Measurements from ENCODE around the gene LDLRAD3.
"Not testable (repeated sequence)": the region's sequence is repeated elsewhere in the genome, so short reads cannot be mapped to it uniquely, and the experiment has no call there.

The LDLRAD3 gene

DNA sequence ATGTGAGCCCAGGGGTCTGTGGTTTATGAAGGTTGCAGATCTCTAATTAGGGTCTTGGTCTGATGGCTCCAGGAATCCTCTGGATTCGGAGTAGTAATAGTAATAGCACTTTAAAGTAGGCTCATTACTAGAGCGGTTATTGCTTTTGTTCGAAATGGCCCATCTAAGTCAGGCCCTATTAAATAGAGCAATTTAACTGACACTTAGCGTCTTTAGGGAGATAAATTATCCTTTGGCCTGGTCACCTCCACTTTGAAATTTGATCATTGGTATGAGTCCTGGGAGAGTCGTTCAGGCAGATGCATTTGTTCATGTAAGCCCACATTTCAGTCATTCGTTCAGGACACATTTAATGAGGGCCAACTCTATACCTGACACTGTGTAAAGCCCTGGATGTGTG, 54.8 kb downstream of the LDLRAD3 start:
- peak; percentile 58 for DNase-seq

DNA sequence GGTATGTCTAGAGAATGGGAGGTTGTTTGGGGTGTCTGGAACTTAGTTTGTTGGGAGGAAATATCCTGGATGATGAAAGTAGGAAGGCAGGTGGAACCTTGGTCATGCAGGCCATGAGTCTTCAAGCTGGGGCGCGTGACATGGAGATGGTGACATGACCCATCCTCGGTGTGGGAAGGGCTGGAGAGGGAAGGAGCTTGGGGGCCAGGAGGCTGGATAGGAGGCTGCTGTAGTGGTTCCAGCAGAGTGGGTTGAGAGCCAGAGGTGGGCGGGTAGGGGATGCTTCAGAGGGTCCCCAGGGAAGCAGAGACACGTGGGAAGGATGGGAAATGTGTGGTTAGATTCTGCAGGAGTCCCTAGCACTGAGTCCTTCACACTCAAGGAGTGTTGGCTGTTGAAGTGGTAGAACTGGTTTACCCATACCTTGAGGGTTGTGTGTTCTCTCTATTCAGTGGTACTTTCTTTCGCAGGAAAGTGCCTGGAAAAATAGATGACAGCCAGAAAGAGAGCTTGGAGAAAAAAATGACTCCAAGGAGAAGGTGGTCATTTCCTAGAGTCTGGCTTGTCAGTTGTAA, 56.8 kb downstream of the LDLRAD3 start:
- DNase-seq = no peak

DNA sequence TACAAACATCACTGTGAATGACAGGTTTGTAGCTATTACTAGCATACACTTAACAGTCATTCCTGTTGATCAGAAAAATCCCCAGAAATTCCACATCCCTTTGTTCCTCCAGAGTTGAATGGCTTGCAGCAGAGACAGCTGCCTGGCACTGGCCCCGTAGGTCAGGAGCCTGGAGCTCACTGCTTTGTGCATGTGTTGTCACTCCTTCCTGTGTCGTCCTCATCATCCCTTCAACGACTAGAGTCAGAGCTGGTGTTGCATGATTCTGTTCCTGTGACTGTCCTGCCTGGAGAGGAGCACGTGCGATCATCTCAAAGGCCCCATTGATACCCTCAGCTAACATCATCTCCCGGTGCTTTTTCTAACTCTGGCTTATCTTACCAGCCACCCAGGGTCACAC, 58.3 kb downstream of the LDLRAD3 start:
- DNase-seq = no peak

GRCh38 chr11:36002796-36003195, 58.9 kb downstream of the LDLRAD3 start:
- DNase-seq = no peak

DNA sequence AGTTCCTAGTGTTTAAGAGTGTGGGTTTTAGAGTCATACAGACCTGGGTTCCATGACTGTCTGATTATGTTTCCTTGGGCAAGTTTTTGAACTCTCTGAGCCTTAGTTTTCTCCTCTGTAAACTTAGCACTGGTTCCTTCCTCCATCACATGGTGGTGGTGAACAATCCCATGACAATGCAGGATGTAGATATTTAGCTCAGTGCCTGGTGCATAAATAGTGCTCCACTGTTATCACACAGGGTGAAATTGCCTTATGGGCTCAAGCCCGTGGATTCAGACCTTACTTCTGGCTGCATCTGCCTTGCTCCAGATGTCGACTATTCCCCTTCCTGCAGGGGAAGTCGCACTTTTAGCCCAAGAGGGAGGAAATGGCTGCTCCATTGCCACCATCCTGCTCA, 62.7 kb downstream of the LDLRAD3 start:
- DNase-seq = no peak

GRCh38 chr11:36007127-36007655, 63.3 kb downstream of the LDLRAD3 start:
- peak; percentile 82 for DNase-seq

GRCh38 chr11:36008584-36008983, 64.7 kb downstream of the LDLRAD3 start:
- no peak for DNase-seq

- DNase-seq = no peak
Observed at GRCh38 chr11:36009473-36009872, 65.6 kb downstream of the LDLRAD3 start.

DNA sequence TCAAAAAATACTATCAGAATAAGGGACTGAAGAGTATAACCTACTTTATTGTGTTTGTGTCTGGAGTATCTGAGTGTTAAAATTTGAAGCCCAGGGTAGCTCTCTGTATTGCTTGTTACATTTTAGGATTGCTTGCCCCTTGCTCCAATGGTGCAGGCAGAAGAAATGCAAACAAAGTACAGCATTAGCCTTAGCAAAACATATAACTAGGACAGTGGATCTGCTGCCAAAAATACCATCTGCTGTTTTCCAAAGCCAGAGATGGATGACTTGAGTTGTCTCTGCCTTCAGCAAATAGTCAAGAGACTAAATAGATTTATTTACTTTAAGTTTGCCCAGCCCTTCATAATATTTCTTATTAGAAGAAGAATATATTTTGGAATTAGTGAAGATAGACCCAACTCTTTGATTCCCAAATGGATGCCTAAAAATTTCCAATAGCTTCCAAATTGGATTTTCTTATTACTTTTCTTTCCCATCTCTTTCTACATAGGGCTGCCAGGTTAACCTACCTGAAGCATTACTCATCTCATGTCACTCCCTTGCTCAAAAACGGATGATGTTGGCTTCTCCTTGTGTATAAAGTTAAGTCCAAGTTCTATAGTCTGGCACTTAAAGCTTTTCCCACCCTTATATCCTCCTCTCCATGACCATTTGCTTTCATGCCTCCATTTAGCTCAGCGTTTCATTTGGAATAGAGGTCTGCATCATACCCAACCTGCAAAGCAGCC, 66.3 kb downstream of the LDLRAD3 start:
- DNase-seq = no peak

GRCh38 chr11:36011574-36011973, 67.7 kb downstream of the LDLRAD3 start:
- no peak for DNase-seq

DNA sequence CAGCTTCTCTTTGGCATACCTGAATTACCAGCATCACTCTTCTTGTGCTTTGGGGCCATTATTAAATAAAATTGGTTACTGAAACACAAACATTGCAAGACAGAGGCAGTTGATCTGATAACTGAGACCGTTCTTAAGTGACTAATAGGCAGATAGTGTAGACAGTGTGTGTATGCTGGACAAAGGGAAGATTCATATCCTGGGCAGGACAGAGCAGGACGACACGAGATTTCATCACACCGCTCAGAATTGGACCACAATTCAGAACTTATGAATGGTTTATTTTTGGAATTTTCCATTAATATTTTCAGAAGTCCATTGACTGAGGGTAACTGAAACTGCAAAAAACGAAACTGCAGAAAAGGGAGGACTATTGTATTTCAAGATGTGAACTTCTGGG, 68.6 kb downstream of the LDLRAD3 start:
- DNase-seq = no peak

GRCh38 chr11:36012979-36013378, 69.1 kb downstream of the LDLRAD3 start:
- no peak for DNase-seq

- not testable (repeated sequence) for DNase-seq
Observed at GRCh38 chr11:36013446-36013845, 69.6 kb downstream of the LDLRAD3 start.

GRCh38 chr11:36013950-36014897, 70.4 kb downstream of the LDLRAD3 start:
- no peak for DNase-seq

GRCh38 chr11:36014898-36015665, 71.2 kb downstream of the LDLRAD3 start:
- DNase-seq = no peak

DNA sequence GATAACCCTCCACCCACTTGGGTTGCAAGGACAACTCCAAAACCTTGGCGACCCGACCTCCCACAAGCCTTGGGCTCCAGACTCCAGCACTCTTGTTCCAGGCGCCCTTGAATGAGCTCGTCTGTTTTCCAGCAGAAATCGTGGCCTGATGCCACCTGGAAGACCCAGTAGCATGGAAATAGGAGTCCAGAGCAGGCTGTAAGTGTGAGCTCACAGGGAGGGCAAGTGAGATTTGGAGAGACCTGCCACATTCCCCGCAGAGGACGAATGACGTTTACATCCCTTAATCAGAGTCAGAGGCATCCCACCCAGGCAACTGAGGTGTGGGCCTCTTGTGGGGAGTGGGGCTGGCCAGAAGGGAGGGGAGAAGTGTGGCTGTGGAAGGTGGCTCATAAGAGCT, 71.9 kb downstream of the LDLRAD3 start:
- no peak for DNase-seq

- DNase-seq = no peak
Observed at GRCh38 chr11:36016263-36016662, 72.4 kb downstream of the LDLRAD3 start.

- no peak for DNase-seq
Observed at GRCh38 chr11:36016709-36017108, 72.8 kb downstream of the LDLRAD3 start.

GRCh38 chr11:36019005-36019596, 75.2 kb downstream of the LDLRAD3 start:
- DNase-seq = no peak

DNA sequence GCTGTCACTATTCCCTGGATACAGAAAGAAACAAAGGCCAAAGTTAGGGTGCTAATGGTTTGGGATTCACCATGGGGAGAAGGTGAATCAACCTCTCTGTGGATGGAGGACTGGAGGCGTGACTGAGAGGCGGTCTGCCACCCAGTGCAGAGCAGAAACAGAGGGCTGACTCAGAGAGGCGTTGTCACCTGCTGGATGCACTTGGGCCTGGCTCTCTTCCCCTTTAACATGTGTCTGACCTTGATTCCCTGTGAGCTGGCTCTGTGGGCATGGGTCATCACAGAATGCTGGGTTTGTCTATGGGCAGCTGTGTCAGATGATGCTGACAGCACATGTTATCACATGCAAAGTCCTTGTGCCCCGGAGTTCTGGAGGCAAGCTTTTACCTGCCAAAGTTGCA, 75.9 kb downstream of the LDLRAD3 start:
- DNase-seq = no peak

GRCh38 chr11:36022882-36023281, 79.0 kb downstream of the LDLRAD3 start:
- DNase-seq = no peak

DNA sequence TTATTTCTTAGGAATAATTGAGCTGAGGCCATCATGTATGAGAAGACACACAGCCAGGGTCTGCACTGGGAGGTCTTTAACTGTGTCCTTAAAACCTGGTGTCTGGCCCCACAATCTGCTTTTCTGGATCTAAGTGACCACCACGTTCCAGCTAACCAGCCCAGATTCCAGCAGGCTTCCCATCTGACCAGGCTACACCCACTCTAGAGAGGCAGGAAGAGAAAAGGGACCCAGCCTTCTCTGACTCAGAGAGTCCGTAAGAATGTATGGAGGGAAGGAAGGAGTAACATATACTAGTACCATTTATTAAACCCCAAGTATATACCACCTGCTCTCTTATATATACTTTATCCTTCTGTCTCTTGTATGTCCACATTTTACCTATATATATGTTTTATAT, 80.1 kb downstream of the LDLRAD3 start:
- no peak for DNase-seq

All from NCI-H2227 treated with DMSO at 0.1 percent for 48 hours (cell line).